GM18873 (cell line): ENCODE data around the gene ANO6.
"Not testable (repeated sequence)": the region's sequence is repeated elsewhere in the genome, so short reads cannot be mapped to it uniquely, and the experiment has no call there.

Experiments used
- ATAC-seq: cut with Tn5 transposase; IDR thresholded peaks from one replicate; pipeline ENCODE4 v1.9.1; 2021; ENCODE audit warnings: mild to moderate bottlenecking, moderate library complexity, moderate number of reproducible peaks; ENCODE audit not compliant: unreplicated experiment, low FRiP score

The ANO6 gene

GRCh38 chr12:45215419-45216229 lies at the start of gene ANO6:
Gene ANO6 (plus strand): TSS chr12:45216095. CDS start chr12:45216322, 227 bp downstream.
- peak; percentile 62 for ATAC-seq

DNA sequence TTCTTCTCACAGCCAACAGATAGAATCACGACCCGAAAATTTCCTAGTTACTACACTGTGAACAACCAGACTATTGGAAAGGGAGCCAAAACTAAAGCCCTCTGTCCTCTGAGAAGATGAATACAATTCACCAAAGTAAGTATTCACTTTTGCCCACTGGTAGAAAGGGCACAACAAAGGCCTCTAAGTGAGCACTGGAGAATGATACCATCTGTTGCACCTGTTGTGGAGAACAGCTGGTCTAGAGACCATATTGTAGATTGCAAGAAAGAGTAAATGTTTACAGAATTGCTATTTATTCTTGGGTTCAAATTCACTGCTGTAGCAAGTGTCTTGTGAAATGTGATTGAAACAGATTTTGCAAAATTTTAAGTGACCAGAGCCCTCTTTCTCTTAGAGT lies 46.9 kb upstream of the ANO6 start:
- no peak for ATAC-seq

DNA sequence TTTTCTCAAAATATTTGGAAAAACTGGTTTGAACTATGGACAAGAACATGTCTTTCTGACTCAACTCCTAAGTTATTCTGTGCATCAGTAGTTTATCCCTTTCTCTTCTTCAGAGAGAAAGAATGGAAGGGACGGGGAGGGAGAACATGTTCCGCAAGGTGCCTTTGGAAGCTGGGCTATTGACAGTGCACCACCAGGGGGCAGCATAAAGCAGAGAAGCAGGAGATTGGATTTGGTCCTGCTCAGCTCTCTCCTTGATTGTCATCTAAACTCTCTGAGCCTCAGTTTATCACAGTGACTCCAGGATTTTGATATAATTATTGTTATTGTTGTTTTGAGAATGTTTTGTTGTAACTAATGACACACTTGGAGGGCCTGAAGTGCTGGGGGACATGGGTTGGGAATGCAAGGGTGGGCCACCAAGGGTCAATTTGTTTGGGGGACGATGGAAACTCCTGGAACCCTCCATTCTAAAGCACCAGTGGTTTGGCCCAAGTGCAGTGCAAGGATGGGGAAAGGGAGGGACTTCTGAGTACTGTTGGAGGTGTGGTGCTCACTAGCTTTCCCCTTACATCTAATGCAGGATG lies 45.3 kb upstream of the ANO6 start:
- ATAC-seq: peak; percentile 53

DNA sequence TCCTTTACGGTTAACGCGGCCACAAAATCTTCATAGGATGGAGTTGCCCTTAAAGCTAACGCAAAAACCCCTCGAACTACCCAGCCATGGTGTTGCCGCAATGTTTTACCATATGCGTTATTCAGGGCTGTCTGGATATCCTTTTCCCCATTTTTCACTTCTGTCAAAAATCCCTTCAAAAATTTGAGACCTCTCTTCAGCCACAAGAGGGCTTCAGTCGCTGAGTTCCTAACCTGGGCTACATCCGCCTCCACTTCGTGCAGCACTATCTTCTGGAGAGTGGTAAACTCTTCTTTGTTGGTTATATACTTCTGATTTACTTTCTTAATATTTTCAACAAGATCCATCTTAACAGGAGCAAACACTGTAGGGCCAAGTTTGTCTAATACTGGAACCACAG lies 42.6 kb upstream of the ANO6 start:
- not testable (repeated sequence) for ATAC-seq

DNA sequence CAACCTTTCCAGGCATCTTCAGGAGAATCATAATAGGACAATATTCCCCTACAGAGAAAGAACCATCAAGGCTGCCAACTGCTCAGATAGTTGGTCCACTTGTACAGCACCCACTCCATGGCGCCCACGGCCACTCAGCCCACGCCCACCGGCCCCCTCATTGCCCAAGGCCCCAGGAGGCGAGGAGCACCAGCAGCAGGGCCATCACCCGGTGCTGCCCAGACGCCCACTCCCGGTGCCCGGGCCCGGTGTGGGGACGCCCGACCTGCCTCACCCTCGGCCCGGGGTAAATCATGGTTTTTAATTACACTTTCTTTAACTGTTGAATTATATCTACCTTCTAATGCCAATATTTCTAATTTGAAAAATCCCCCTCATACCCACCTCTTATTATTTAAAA lies 41.3 kb upstream of the ANO6 start:
- ATAC-seq: no peak

GRCh38 chr12:45178771-45179170 lies 37.1 kb upstream of the ANO6 start:
- ATAC-seq: no peak

DNA sequence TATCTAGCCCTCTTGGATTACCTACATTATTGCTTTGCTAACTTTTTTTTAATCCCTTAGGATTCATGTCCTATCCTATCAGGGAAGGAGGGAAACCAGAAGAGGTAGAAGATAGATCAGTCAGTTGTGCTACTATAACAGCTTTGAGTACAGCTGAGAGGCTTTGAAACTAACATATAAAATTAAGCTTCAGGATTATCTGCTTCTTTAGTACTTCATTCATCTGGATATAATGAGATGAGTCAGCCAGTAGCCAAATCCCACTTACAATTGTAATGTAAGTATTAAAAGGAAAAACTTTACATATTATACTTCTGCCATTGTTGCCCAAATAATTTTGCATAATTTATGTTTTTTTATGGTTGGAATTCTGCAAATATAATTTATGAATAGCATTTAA lies 33.4 kb upstream of the ANO6 start:
- ATAC-seq: no peak

DNA sequence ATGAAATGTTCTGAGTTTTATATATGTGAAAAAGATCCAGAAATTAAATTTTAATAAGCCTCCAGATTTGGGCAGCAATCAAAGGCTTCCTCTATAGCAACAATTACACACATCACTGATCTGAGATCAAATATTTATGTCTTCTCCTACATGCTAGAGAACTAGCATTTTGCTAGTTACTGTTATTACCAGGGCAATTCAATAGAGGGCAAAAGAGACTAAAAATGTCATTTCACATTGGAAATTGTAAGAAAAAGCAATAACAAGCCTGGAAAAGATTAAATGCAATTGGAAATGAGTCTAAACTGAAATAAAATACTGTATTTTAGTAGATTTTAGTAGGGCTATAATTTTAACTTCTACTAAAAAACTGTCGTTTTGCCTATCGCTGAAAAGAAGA lies 32.6 kb upstream of the ANO6 start:
- ATAC-seq: no peak

GRCh38 chr12:45184147-45184963 lies 31.5 kb upstream of the ANO6 start:
- ATAC-seq: no peak

- no peak for ATAC-seq
Observed at GRCh38 chr12:45186762-45187161, 29.1 kb upstream of the ANO6 start.

- no peak for ATAC-seq
Observed at GRCh38 chr12:45189766-45190403, 26.0 kb upstream of the ANO6 start.

- no peak for ATAC-seq
Observed at GRCh38 chr12:45191239-45191638, 24.7 kb upstream of the ANO6 start.

GRCh38 chr12:45192707-45193106 lies 23.2 kb upstream of the ANO6 start:
- ATAC-seq: no peak

- ATAC-seq: no peak
Observed at GRCh38 chr12:45200491-45201043, 15.3 kb upstream of the ANO6 start.

DNA sequence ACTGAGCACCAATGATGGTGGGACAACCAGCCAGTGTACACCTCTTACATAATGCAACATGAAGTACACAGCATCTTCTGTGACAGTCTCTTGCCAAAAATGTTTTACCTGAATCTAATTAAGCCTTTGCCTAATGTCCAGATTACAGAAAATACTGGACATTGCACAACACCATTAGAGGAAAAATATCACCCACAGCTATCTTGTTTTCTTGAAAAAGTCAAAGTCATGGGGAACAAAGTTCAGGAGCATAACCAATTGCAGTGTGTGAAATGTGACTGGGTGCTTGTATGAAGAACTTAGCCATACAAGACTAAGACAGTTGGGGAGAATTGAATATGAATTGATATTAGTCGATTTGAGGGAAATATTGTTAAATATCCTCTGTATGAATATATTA lies 12.1 kb upstream of the ANO6 start:
- ATAC-seq: no peak

GRCh38 chr12:45204757-45205156 lies 11.1 kb upstream of the ANO6 start:
- no peak for ATAC-seq

GRCh38 chr12:45205165-45205825 lies 10.6 kb upstream of the ANO6 start:
- no peak for ATAC-seq

DNA sequence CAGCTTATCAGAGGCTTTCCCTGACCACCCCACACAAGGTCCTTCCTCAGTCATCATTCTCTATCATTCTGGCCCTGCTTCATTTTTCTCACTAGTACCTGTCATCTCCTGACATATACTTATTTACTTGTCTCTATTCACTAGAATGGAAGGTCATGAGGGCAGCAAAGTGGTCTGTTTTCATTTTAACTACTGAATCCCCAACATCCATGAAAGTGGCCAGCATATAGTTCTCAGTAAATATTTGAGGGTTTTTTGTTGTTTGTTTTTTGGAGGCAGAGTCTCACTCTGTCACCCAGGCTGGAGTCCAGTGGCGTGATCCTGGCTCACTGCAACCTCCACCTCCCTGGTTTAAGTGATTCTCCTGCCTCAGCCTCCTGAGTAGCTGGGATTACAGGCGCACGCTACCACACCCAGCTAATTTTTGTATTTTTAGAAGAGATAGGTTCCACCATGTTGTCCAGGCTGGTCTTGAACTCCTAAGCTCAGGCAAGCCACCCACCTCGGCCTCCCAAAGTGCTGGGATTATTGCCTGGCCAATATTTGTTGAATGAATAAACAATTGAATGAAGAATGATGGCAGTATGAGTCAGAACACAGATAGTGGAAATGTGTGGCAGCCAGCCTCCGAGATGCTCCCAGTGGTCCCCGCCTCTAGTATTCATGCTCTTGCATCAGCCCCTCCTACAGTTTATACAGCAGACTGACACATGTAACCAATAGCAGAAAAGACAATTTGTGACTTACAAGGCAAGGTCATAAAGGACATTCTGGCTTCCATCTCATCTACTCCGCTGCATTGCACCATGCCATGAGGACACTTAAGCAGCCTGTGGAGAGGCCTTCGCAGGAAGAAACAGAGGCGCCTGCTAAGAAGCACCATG lies 7.0 kb upstream of the ANO6 start:
- no peak for ATAC-seq

DNA sequence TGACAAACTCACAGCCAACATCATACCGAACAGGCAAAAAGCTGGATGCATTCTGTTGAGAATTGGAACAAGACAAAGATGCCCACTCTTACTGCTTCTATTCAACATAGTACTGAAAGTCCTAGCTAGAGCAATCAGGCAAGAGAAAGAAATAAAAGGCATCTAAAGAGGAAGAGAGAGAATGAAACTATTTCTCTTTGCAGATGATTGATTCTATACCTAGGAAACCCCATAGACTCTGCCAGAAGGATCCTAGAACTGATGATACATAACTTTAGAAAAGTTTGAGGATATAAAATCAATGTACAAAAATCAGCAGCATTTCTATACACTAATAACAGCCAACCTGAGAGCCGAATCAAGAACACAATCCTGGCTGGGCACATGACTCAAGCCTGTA lies 6.1 kb upstream of the ANO6 start:
- no peak for ATAC-seq
